ENCODE measurements around the gene TK1.

TK1 gene

DNA sequence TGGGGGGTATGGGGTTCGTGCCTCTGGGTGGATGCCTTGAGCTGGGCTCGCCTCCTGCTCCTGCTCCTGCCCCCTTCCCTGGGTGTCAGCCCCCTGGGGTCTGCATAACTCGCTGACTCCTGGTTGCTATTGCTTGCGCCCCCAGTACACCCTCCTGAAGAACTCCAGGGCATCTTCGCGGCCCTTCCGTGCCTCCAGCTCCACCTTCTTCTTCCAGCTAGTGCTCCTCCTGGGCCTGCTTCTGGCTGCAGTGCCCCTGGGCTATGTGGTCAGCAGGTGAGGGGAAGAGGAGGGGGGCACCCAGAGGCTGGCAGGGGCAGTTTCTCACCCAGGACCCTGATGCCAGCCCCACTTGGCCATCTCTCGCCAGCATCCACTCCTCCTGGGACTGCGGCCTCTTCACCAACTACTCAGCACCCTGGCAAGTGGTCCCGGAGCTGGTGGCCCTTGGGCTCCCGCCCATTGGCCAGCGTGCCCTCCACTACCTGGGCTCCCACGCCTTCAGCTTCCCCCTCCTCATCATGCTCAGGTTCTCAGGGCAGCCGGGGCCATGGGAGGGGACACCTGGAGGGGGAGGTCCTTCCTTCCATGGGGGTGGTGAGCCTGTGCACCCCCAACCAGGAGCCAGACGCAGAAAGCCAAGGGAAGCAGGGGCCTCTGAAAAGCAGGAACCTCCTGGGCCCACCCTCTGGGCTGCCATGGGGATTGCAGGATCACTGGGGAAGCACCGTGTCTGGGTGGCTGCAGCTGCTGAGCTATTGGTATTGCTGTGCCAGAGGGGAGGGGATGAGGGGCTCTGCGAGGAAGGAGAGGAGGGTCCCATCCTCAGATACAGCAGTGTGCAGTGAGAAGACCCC lies 48.4 kb downstream of the TK1 start:
- in situ Hi-C loops (cut with HindIII; ENCODE audit: low pct_unique_long_range_greater_than_20kb, low sequenced_read_pairs): no loop called here
- no peak for DNase-seq (ENCODE audit: low read depth in 1 of 2, low spot score in 1 of 2)
- TF ChIP-seq JUND (IDR thresholded peaks at IDR 0.05; ENCODE audit: low read depth): no peak

DNA sequence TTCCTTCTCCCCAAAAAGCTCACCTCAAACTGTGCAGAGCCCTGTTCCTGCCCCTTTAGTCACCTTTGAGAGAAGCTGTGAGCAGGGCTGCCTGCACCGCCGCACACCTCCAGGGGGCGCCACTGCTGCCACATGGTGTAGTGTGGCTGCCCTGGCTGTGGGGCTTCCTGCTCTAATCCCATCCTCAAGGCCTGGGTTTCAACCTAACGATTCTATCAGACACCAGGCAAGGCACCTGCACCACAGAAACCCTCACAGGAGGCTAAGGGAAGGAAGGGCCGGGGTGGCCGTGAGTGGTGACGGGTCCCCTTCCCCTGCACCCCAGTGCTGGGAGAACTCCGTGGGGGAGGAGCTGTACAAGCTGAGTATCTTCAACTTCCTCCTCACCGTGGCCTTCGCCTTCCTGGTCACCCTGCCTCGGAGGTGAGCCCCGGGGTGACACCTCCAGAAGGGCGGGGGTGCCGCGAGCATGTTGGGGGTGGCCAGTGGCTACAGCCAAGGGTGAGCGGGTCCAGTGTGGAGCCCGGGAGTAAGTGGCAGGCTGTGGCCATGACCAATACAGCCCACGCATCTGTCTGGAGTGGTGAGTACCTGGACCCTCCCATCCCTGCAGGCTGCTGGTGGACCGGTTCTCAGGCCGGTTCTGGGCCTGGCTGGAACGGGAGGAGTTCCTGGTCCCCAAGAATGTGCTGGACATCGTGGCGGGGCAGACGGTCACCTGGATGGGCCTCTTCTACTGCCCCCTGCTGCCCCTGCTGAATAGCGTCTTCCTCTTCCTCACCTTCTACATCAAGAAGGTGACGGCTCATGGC lies 49.3 kb downstream of the TK1 start:
- in situ Hi-C loops (cut with HindIII; ENCODE audit: low pct_unique_long_range_greater_than_20kb, low sequenced_read_pairs): no loop called here
- no peak for TF ChIP-seq JUND (IDR thresholded peaks at IDR 0.05; ENCODE audit: low read depth)
- DNase-seq (ENCODE audit: low read depth in 1 of 2, low spot score in 1 of 2): peak in 1 of 2 experiments; percentile 93

DNA sequence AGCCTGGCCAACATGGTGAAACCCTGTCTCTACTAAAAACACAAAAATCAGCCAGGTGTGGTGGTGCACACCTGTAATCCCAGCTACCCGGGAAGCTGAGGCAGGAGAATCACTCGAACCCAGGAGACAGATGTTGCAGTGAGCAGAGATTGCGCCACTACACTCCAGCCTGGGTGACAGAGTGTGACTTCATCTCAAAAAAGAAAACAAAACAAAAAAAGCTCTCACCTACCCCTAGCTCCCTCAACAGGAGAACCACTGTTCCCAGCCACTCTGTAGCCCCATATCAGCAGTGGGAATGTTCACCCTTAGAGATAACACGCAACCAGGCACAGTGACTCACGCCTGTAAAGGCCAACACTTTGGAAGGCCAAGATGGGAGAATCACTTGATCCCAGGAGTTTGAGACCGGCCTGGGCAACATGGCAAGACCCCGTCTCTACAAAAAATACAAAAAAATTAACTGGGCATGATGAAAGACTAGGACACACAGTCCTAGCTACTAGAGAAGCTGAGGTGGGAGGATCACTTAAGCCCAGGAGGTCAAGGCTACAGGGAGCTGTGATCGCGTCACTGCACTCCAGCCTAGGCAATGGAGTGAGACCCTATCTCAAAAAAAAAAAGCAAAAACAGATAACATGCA lies 50.9 kb downstream of the TK1 start:
- in situ Hi-C loops (cut with HindIII; ENCODE audit: low pct_unique_long_range_greater_than_20kb, low sequenced_read_pairs): no loop called here
- no peak for DNase-seq (ENCODE audit: low read depth in 1 of 2, low spot score in 1 of 2)
- no peak for TF ChIP-seq JUND (IDR thresholded peaks at IDR 0.05; ENCODE audit: low read depth)

DNA sequence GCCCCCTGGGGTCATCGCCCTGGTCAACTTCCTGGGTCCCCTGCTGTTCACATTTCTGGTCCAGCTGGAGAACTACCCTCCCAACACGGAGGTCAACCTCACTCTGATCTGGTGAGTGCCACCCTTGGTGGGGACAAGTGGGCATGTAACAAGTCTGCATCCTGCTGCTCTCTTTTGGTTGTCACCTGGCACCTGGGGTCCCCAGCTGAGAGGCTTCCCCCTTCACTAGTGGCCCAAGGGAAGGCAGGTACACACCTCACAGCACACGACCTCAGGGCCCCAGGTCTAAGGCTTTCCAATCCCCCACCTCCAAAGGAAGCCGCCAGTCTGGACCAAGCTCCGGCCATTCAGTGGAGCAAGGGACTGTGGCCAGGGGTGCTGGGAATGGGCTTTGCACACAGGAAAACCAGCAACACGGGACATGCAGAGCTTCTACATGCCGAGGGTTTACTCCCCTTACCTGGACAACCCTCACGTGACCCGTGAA lies 51.9 kb downstream of the TK1 start:
- DNase-seq (ENCODE audit: low read depth in 1 of 2, low spot score in 1 of 2): no peak
- no peak for TF ChIP-seq JUND (IDR thresholded peaks at IDR 0.05; ENCODE audit: low read depth)
- in situ Hi-C loops (cut with HindIII; ENCODE audit: low pct_unique_long_range_greater_than_20kb, low sequenced_read_pairs): no loop called here

DNA sequence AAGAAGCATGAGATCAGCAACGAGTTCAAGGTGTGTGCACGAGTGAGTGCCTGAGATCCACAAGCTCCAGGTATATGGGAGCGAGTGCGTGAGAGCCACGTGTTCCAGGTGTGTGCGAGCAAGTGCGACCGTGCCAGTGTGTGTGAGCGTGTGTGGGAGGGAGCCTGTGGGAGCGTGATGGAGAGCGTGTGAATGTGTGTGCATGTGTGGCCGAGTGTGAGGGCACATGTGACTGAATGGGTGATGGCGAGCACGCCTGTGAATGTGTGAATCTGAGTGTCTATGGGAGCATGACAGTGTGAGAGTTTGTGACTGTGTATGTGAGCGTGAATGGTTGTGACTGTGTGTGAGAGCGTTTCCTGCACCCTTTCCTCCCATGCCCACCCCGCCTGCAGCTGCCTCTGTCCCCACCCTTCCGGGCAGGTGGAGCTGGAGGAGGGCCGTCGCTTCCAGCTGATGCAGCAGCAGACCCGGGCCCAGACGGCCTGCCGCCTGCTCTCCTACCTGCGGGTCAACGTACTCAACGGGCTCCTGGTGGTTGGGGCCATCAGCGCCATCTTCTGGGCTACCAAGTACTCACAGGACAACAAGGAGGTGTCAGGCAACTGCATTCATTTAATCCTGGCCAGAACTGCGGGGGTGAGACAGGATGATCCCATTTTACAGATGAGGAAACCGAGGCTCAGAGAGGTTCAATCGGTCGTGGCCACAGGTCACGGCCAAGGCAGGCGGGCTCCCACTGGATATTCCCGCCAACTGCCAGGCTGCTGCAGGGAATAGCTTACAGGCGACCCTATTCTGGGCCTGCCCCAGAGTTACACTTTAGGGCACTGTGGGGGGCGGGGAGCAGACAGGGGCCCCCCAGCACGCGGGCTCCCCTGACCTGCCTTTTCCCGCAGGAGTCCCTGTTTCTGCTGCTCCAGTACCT lies 52.6 kb downstream of the TK1 start:
- in situ Hi-C loops (cut with HindIII; ENCODE audit: low pct_unique_long_range_greater_than_20kb, low sequenced_read_pairs): no loop called here
- peak; percentile 77 to 89 for DNase-seq (ENCODE audit: low read depth in 1 of 2, low spot score in 1 of 2)
- no peak for TF ChIP-seq JUND (IDR thresholded peaks at IDR 0.05; ENCODE audit: low read depth)

DNA sequence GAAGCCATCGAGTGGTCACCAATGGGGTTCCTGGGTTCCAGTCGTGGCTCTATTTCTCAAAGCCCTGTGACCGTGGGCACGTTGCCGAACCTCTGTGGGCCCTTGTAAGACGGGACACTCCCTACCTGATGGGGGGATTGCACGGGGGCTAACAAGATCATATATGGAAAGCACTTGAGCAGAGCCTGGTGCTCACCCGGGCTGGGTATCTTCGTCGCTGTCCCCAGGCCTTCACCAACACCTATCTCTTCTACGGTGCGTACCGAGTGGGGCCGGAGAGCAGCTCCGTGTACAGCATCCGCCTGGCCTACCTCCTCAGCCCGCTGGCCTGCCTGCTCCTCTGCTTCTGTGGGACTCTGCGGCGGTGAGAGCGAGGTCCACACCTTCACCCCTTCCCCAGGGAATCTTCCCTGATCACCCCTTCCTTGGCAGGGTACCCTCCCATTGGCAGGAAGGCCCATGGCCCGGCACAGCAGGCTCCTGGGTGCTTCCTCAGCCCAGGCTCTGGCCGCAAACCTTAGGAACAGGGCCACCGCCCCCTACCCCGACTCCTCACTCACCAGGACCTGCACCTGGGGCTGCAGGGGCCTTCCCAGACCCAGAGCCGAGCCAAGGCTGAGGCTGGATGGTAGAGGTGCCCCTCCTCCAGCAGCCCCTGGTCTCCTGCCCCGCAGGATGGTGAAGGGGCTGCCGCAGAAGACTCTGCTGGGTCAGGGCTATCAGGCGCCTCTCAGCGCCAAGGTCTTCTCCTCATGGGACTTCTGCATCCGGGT lies 53.5 kb downstream of the TK1 start:
- no peak for DNase-seq (ENCODE audit: low read depth in 1 of 2, low spot score in 1 of 2)
- no peak for TF ChIP-seq JUND (IDR thresholded peaks at IDR 0.05; ENCODE audit: low read depth)
- in situ Hi-C loops (cut with HindIII; ENCODE audit: low pct_unique_long_range_greater_than_20kb, low sequenced_read_pairs): no loop called here

DNA sequence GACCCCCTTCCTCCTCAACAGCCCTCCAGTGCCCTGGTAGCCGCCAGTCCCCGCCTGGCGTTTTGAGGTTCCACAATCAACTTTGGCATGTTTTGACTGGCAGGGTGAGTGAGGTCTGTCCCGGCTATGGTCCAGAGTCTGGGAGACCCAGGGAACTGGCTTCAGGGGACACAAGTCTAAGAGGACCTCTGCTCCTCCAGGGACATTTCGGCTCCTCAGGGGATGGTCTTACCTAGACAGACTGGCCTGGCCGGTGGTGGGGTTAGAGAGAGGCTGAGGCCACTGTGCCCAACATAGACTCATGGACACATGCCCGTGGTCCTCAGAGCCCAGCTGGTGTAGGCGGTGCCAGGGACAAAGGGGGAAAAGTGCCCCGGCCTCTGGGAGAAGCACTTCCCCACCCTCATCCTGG lies 54.1 kb downstream of the TK1 start:
- TF ChIP-seq JUND (IDR thresholded peaks at IDR 0.05; ENCODE audit: low read depth): no peak
- no peak for DNase-seq (ENCODE audit: low read depth in 1 of 2, low spot score in 1 of 2)
- in situ Hi-C loops (cut with HindIII; ENCODE audit: low pct_unique_long_range_greater_than_20kb, low sequenced_read_pairs): no loop called here

DNA sequence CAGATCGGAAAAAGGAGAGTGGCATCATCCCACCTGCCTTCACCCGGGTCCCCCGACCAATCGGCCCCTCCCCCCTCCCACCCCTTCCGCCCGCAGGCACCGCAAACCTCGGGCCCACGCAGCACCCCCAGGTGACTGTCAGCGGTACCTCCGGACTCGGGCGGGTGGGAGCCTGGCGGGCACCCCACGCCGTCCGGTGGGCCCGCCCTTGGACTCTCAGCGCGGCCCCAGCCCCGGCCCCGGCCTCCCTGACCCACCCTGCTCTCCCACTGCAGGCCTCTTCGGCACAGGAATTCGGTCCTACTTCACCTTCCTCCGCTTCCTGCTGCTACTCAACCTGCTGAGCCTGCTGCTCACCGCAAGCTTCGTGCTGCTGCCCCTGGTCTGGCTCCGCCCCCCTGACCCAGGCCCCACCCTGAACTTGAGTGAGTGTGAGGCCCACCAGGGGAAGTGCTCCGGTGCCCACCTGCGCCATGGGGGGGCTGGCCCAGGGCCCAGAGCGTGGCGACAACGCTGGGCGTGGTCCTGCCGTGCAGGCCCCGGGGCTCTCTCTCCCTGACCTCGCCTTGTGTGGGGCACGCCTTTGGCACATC lies 54.7 kb downstream of the TK1 start:
- in situ Hi-C loops (cut with HindIII; ENCODE audit: low pct_unique_long_range_greater_than_20kb, low sequenced_read_pairs): no loop called here
- TF ChIP-seq JUND (IDR thresholded peaks at IDR 0.05; ENCODE audit: low read depth): no peak
- peak; percentile 83 to 92 for DNase-seq (ENCODE audit: low read depth in 1 of 2, low spot score in 1 of 2)

DNA sequence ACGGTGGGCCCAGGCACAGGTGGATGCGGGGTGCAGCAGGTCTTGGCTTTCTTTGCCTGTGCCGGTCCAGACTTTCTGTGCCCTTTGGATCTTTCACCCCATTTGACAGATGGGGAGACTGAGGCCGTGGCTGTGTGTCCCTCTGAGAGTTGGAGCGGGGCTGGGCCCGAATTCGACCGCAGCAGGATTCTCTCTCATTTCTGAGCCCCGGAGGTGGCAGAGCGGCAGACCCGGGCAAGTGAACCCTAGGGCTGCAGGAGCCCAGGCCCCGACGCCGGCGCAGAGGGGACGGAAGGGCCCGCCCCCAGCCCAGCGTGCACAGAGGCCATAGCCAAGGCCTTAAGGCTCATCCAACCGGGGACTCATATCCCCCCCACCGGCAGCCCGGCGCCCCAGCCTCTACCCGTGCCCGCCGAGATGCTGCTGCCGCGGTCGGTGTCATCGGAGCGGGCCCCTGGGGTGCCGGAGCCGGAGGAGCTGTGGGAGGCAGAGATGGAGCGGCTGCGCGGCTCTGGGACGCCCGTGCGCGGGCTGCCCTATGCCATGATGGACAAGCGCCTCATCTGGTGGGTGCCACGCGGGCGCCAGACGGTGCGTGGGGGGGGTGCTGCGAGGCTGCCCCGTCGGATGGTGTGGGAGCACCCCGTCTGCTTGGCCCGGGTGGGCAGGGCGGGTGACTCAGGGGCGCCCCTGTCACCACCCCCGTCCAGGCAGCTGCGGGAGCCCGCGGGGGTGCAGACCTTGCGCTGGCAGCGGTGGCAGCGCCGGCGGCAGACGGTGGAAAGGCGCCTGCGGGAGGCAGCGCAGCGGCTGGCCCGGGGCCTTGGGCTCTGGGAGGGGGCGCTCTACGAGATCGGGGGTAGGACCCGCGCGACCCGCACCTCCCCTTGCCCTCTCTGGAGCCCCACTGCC lies 55.4 kb downstream of the TK1 start:
- in situ Hi-C loops (cut with HindIII; ENCODE audit: low pct_unique_long_range_greater_than_20kb, low sequenced_read_pairs): no loop called here
- no peak for TF ChIP-seq JUND (IDR thresholded peaks at IDR 0.05; ENCODE audit: low read depth)
- no peak for DNase-seq (ENCODE audit: low read depth in 1 of 2, low spot score in 1 of 2)
